KOPT-K1 (cell line): ENCODE data around the gene SUDS3.

Source experiments
- H3K27ac ChIP-seq: fragments of 200-600 bp; sonication (generic); 2 replicates; pipeline ENCODE4 v1.5.1; 2016; ENCODE audit warnings: antibody characterized with exemption, mild to moderate bottlenecking, low read depth, low read length; ENCODE audit not compliant: poor library complexity, severe bottlenecking
- H3K36me3 ChIP-seq: fragments of 200-600 bp; sonication (generic); 2 replicates; pipeline ENCODE4 v1.5.1; 2017; ENCODE audit warnings: antibody characterized with exemption, mild to moderate bottlenecking, low read length, moderate library complexity; ENCODE audit not compliant: insufficient read depth
- H3K9me3 ChIP-seq: fragments of 200-600 bp; sonication (generic); 2 replicates; pipeline ENCODE4 v1.5.1; 2017; ENCODE audit warnings: antibody characterized with exemption, low read length, mild to moderate bottlenecking; ENCODE audit not compliant: insufficient read depth, poor library complexity, severe bottlenecking

The SUDS3 gene

DNA sequence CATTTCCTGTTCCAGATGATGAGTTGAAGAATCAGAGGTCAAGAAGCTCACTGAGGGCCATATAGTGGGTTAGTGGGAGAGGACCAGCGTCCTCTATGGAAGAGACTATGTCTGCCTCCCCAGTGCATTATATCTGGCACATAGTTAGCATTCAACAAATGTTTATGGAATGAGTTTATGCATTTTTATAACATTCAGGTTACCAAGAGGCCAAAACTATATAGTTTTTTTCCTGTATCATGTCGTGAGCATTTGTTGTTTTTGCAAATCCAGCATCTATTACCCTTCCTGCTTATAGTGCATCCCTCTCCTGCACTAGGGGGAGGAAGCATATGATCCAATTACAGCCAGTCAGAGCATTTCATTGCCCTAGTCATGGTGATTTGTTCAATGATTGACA, 60.6 kb downstream of the SUDS3 start:
- Histone ChIP-seq H3K27ac (no peak overlapping the region), H3K9me3 (no peaks in the 10 kb centered on the region)

DNA sequence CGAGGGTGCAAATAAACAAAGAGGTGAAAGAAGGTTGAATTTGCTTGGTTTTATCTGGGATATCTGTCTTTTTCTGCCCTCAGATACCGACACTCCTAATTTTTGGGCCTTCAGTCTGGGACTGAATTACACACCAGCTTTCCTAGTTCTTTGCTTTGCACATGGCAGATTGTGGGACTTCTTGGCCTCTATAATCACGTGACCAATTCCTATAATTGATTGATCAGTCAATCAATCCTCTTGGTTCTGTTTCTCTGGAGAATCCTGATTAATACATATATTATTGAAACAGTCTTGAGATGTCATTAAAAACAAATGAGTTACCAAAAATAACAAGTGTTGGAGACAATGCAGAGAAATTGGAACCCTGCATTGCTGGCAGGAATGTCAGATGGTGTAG, 62.7 kb downstream of the SUDS3 start:
- H3K9me3 ChIP-seq = no peaks in the 10 kb centered on the region
- H3K36me3 ChIP-seq = no peaks in the 10 kb centered on the region
- no peak overlapping the region for H3K27ac ChIP-seq

More for the DNA sequence above, 60.6 kb downstream of the SUDS3 start:
- no peaks in the 10 kb centered on the region for H3K36me3 ChIP-seq

DNA sequence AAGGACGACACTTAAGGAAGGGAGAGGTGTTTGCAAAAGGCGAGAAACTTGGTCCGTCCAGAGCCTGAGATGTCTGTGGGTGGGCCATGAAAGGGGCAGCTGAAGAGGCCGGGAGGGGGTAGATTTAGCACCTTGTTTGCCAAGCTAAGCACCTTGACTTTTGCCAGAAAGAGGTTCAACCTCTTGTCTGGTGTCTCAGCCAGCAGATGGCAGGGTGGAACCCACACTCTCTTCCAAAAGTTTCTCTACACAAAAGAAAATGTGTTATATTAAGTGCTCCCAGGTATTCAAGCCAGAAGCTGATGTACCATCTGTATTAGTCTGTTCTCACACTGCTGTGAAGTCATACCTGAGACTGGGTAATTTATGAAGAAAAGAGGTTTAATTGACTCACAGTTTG, 69.9 kb downstream of the SUDS3 start:
- H3K27ac ChIP-seq = no peak overlapping the region
- H3K36me3 ChIP-seq = no peaks in the 10 kb centered on the region
- peaks cover 4% of the 10 kb centered on the region for H3K9me3 ChIP-seq

DNA sequence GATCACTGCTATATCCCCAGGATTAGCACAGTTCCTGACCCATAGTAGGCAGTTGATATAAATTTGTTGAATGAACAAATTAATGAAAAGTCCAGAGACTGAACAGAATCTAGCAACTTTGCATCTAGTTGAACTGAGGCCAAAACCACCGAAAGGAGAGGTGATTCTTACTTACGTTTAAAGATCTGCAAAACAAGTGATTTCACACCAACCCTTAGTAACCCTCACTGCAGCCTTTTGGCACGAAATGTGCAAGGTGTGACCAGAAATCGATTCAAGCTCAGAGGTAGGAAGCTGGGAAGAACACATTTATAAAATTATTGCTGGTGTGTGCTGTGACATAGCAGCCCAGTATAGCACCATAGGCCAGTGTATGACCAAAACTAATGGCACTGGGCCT, 70.8 kb downstream of the SUDS3 start:
- H3K36me3 ChIP-seq = no peaks in the 10 kb centered on the region
- no peak overlapping the region for H3K27ac ChIP-seq
- H3K9me3 ChIP-seq = peaks cover 8% of the 10 kb centered on the region

DNA sequence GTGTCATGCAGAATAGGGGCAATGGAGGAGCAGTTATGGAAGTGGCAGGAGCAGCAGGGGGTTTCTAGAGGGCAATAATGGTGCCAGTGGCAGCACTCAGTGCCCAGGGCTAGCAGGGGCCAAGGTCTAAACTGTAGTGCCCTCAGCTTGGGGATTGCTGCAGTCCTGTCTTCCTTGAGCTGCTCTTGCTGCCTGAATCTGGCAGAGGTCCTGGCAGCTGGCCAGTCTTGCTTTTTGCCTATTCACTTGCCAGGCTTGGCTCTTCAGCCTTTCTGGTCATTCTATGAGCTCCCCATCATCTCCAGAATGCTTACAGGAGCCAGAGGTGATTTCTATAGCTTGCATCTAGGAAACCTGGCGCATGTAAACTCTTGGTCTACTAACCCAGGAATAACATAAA, 72.0 kb downstream of the SUDS3 start:
- peaks cover 8% of the 10 kb centered on the region for H3K9me3 ChIP-seq
- no peak overlapping the region for H3K27ac ChIP-seq
- H3K36me3 ChIP-seq = no peaks in the 10 kb centered on the region

DNA sequence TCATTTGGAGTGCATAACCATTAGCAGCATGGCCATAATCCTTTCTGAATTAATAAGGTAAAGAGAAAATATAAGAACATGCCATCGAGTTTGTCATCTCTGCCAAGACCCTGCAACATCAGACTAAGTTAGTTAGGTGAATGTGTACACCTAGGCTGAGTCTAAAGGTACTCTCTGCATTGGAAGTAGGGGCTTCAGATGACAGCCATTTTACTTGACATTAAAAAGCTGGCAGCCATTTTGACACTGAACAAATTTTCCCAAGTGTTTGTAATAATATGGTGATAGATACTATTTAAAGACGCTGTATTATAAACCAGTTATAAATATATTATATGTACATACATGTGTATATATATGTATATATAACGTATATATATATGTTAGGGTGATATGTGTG, 79.0 kb downstream of the SUDS3 start:
- Histone ChIP-seq H3K9me3 (peaks cover 8% of the 10 kb centered on the region), H3K36me3 (no peaks in the 10 kb centered on the region), H3K27ac (no peak overlapping the region)

DNA sequence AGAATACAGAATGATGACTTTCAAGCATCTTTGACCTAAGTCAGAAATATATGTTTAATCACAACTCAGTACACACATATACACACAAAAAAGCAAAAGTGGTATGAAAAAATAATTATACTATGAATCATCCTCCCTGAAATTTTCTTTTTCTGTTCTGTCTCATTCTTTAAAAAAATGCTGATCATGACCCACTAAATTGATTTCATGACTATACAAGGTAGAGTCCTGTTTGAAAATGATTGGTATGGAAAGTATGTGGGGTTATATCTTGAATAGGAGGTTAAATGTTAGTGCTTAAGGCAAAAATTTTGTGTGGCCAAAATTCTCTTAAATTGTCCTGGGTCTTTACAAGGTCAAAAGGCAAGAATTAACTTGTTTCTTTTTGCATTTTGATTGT, 80.4 kb downstream of the SUDS3 start:
- Histone ChIP-seq H3K9me3 (no peaks in the 10 kb centered on the region), H3K27ac (no peak overlapping the region), H3K36me3 (no peaks in the 10 kb centered on the region)

DNA sequence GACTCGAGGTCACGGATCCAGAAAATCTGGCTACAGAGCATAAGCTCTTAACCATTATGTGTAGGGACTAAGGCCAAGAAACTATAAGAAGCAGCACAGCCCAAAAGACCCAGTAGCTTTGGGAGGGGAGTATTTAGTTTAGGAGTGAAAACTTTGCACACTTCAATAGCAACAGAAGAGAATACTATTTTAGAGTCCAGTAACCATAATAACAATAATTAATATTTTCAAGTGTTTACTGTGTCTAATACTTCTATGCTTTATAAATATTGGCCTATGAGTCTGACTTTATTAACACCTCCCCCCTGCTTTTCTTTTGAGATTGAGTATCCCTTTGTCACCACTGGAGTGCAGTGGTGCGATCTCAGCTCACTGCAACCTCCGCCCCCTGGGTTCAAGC, 82.8 kb downstream of the SUDS3 start:
- no peak overlapping the region for H3K27ac ChIP-seq
- no peaks in the 10 kb centered on the region for H3K9me3 ChIP-seq
- H3K36me3 ChIP-seq = no peaks in the 10 kb centered on the region

DNA sequence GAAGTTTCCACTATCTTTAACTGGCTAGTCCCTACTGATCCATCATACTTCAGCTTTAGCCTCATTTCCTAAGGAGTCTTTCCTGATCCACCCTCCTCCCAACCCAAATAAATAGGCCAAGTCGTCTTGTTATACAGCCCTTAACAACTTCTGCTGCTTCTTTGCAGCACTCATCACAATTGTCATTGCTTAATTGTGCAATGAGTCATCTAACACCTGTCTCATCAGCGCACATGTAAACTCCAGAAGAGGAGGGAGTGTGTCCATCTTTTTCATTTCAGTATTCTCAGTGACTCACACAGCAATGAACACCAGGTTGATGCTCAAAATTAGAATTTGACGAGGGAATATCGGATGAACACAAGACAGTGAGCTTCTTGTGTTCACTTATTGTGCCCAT, 87.3 kb downstream of the SUDS3 start:
- no peaks in the 10 kb centered on the region for H3K9me3 ChIP-seq
- H3K27ac ChIP-seq = no peak overlapping the region
- no peaks in the 10 kb centered on the region for H3K36me3 ChIP-seq

DNA sequence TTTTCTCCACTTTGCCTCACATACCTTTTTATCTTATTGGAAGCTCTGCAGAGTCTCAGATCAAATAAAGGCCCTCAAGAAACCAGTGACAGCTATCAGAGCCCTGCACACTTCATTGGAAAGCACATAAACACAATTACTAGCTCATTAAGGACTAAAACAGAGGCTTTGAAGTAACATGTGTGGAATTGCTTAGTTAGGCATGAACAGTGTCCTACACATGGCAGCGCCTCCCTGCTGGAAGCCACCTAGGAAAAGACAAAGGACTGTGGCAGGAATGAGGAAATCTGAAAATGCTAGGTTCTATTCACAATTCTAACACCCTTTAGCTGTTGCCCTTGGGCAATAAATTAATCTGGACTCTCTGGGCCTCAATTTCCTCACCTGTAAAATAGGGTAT, 89.4 kb downstream of the SUDS3 start:
- Histone ChIP-seq H3K27ac (no peak overlapping the region), H3K36me3 (no peaks in the 10 kb centered on the region), H3K9me3 (no peaks in the 10 kb centered on the region)
